Measurements from ENCODE around the gene ACVR1B. TPM values are rescaled to one million over a fixed set of nuclear protein-coding genes. Genes with fewer than 3 reads are reported as not detected.

The ACVR1B gene
- total RNA-seq, 1 donor from 2014 or later: 8.5 TPM

GRCh38 chr12:51948066-51948465 lies 3.4 kb upstream of the ACVR1B start:
- Histone ChIP-seq H3K27me3 (ENCODE audit: low read depth) (no peaks in the 10 kb centered on the region), H3K36me3 (no peaks in the 10 kb centered on the region), H3K9me3 (replicated peaks) (peaks cover 20% of the 10 kb centered on the region), H3K4me3 (no peak overlapping the region), H3K4me1 (peaks cover 20% of the 10 kb centered on the region), H3K27ac (replicated peaks) (no peak overlapping the region)
- intact Hi-C loops (cut with micrococcal nuclease): no loop called here
- no peak for TF ChIP-seq CTCF (IDR thresholded peaks at IDR 0.05; ENCODE audit: borderline replicate concordance)
- DNase-seq: no peak

GRCh38 chr12:51949342-51950030 lies 2.0 kb upstream of the ACVR1B start:
- DNase-seq: no peak
- TF ChIP-seq CTCF (IDR thresholded peaks at IDR 0.05; ENCODE audit: borderline replicate concordance): no peak
- H3K9me3 ChIP-seq (replicated peaks): peaks cover 11% of the 10 kb centered on the region
- H3K27ac ChIP-seq (replicated peaks): no peak overlapping the region
- no peak overlapping the region for H3K4me3 ChIP-seq
- no peaks in the 10 kb centered on the region for H3K27me3 ChIP-seq (ENCODE audit: low read depth)
- no peaks in the 10 kb centered on the region for H3K36me3 ChIP-seq
- intact Hi-C loops (cut with micrococcal nuclease): no loop called here
- H3K4me1 ChIP-seq: peaks cover 34% of the 10 kb centered on the region

GRCh38 chr12:51950682-51951198 lies 759 bp upstream of the ACVR1B start:
- peaks cover 46% of the 10 kb centered on the region for H3K4me1 ChIP-seq
- H3K9me3 ChIP-seq (replicated peaks): no peaks in the 10 kb centered on the region
- TF ChIP-seq CTCF (IDR thresholded peaks at IDR 0.05; ENCODE audit: borderline replicate concordance): no peak
- peak overlapping the region; percentile 65 for H3K27ac ChIP-seq (replicated peaks)
- H3K4me3 ChIP-seq: peak overlapping the region; percentile 91
- DNase-seq: no peak
- intact Hi-C loops (cut with micrococcal nuclease): no loop called here
- H3K27me3 ChIP-seq (ENCODE audit: low read depth): no peaks in the 10 kb centered on the region
- no peaks in the 10 kb centered on the region for H3K36me3 ChIP-seq

- no peak for DNase-seq
- H3K27ac ChIP-seq (replicated peaks): peak overlapping the region; percentile 89
- TF ChIP-seq CTCF (IDR thresholded peaks at IDR 0.05; ENCODE audit: borderline replicate concordance): no peak
- peak overlapping the region; percentile 91 for H3K4me3 ChIP-seq
- H3K9me3 ChIP-seq (replicated peaks): no peaks in the 10 kb centered on the region
- intact Hi-C loops (cut with micrococcal nuclease): no loop called here
- no peaks in the 10 kb centered on the region for H3K36me3 ChIP-seq
- H3K27me3 ChIP-seq (ENCODE audit: low read depth): no peaks in the 10 kb centered on the region
- H3K4me1 ChIP-seq: peaks cover 51% of the 10 kb centered on the region
These were observed 584 bp downstream of the ACVR1B start for GRCh38 chr12:51951843-51952722.

- peak overlapping the region; percentile 91 for H3K4me3 ChIP-seq
- no peaks in the 10 kb centered on the region for H3K9me3 ChIP-seq (replicated peaks)
- no peaks in the 10 kb centered on the region for H3K36me3 ChIP-seq
- TF ChIP-seq CTCF (IDR thresholded peaks at IDR 0.05; ENCODE audit: borderline replicate concordance): no peak
- DNase-seq: no peak
- intact Hi-C loops (cut with micrococcal nuclease): no loop called here
- no peaks in the 10 kb centered on the region for H3K27me3 ChIP-seq (ENCODE audit: low read depth)
- H3K4me1 ChIP-seq: peaks cover 57% of the 10 kb centered on the region
- H3K27ac ChIP-seq (replicated peaks): peak overlapping the region; percentile 89
These were observed 1.6 kb downstream of the ACVR1B start for GRCh38 chr12:51953089-51953488.

Data from left ventricle myocardium inferior (tissue), 1 donor.